Lower leg skin (tissue), 3 donors: ENCODE results near the gene GAK.

ENCODE experiments used
- POLR2A ChIP-seq, 2 donors: fragments of 450-650 bp; IDR thresholded peaks; one replicate each; pipeline ENCODE4 v1.6.1; 2016 to 2017; ENCODE audit warnings: antibody characterized with exemption in 2 of 2, mild to moderate bottlenecking in 1 of 2, moderate library complexity in 1 of 2
- TF ChIP-seq, protein P1 (sequence below), 3 donors: fragments of 450-650 bp; IDR thresholded peaks; one replicate each; pipeline ENCODE4 v1.5.1; 2016; ENCODE audit warnings: antibody characterized with exemption in 3 of 3, mild to moderate bottlenecking in 3 of 3, moderate library complexity in 2 of 3

DNA sequence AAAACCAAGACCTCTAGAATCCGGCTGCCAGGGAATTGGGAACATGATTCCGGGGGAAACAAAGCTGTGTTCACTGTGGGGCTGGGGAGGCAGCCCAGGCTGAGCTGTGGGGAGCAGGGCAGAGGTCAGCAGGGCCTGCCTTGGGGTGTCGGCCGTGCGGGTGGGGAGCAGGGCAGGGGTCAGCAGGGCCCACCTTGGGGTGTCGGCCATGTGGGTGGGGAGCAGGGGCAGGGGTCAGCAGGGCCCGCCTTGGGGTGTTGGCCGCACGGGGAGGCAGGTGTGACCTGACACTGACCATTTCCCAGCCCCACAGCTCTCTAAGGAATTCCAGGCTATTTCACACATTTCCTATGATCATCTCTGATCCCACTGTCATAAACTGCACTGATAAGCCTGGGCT lies 60.6 kb downstream of the GAK start:
- no peak for TF ChIP-seq POLR2A (IDR thresholded peaks at IDR 0.05)
- TF ChIP-seq, protein P1, sequence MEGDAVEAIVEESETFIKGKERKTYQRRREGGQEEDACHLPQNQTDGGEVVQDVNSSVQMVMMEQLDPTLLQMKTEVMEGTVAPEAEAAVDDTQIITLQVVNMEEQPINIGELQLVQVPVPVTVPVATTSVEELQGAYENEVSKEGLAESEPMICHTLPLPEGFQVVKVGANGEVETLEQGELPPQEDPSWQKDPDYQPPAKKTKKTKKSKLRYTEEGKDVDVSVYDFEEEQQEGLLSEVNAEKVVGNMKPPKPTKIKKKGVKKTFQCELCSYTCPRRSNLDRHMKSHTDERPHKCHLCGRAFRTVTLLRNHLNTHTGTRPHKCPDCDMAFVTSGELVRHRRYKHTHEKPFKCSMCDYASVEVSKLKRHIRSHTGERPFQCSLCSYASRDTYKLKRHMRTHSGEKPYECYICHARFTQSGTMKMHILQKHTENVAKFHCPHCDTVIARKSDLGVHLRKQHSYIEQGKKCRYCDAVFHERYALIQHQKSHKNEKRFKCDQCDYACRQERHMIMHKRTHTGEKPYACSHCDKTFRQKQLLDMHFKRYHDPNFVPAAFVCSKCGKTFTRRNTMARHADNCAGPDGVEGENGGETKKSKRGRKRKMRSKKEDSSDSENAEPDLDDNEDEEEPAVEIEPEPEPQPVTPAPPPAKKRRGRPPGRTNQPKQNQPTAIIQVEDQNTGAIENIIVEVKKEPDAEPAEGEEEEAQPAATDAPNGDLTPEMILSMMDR (IDR thresholded peaks at IDR 0.05): no peak
